ENCODE data around the gene ATP6V0E2. TPM values are rescaled to one million over a fixed set of nuclear protein-coding genes. Genes with fewer than 3 reads are reported as not detected.

Gene ATP6V0E2
- total RNA-seq, 1 experiment from 2014 or later: 25.5 TPM

- no TSS peak for BruUV-seq (replicated peaks)
- no peaks in the 10 kb centered on the region for H3K27me3 ChIP-seq (ENCODE audit: insufficient read depth, low read length)
- H3K9me3 ChIP-seq (ENCODE audit: control insufficient read depth in 1 of 2, insufficient read depth in 1 of 2, low read depth in 1 of 2, low read length in 2 of 2): no peaks in the 10 kb centered on the region
- H3K36me3 ChIP-seq (ENCODE audit: control insufficient read depth in 1 of 2, insufficient read depth in 2 of 2, low read length in 2 of 2): no peaks in the 10 kb centered on the region
- intact Hi-C loops (cut with micrococcal nuclease): no loop called here
- H3K4me3 ChIP-seq (replicated peaks in 1 of 2; ENCODE audit: low read depth in 1 of 2, low read length in 2 of 2): no peak overlapping the region
- H3K9me2 ChIP-seq (ENCODE audit: insufficient read depth): no peaks in the 10 kb centered on the region
- ATAC-seq (no peak), DNase-seq (ENCODE audit: low read depth, low spot score) (no peak)
- H3K27ac ChIP-seq (ENCODE audit: low read depth, low read length): no peak overlapping the region
- H4K20me1 ChIP-seq (ENCODE audit: insufficient read depth): no peaks in the 10 kb centered on the region
- H3K4me2 ChIP-seq (ENCODE audit: low read length): no peak overlapping the region
- H2AFZ ChIP-seq (ENCODE audit: low read depth, low read length, poor library complexity, severe bottlenecking): no peak overlapping the region
- ChIA-PET RAD21 (ENCODE audit: low non-redundant PET in 1 of 2, low total read pairs in 2 of 2, uncharacterized antibody in 2 of 2, unreplicated experiment in 2 of 2) (no interaction called here), POLR2A (interaction anchor here (0.8 kb wide), 1 partner anchor 12 kb away, joined by 4 read pairs; the partner anchor contains the start of gene ZNF862), CTCF (interaction anchor here (0.9 to 1.5 kb wide), 3 partner anchors 23 to 60 kb away, joined by 3 read pairs; no protein-coding TSS in a partner anchor)
- H3K79me2 ChIP-seq (ENCODE audit: insufficient read depth, low read length): no peaks in the 10 kb centered on the region
- TF ChIP-seq POLR2A (IDR thresholded peaks at IDR 0.05; ENCODE audit: borderline replicate concordance, extremely low read depth, insufficient read depth, insufficient read length): no peak
- TF ChIP-seq FOSL1 (IDR thresholded peaks at IDR 0.05; ENCODE audit: low read depth): no peak
- TF ChIP-seq EGR1 (IDR thresholded peaks at IDR 0.05; ENCODE audit: low read depth): no peak
- H3K4me1 ChIP-seq (ENCODE audit: control insufficient read depth in 1 of 2, insufficient read depth in 2 of 2, low read length in 2 of 2): peaks cover 16 to 19% of the 10 kb centered on the region in 2 experiments
- no peak overlapping the region for H3K9ac ChIP-seq (ENCODE audit: low read length)
Observed at GRCh38 chr7:149850007-149850594, 23.7 kb upstream of the ATP6V0E2 start.

DNA sequence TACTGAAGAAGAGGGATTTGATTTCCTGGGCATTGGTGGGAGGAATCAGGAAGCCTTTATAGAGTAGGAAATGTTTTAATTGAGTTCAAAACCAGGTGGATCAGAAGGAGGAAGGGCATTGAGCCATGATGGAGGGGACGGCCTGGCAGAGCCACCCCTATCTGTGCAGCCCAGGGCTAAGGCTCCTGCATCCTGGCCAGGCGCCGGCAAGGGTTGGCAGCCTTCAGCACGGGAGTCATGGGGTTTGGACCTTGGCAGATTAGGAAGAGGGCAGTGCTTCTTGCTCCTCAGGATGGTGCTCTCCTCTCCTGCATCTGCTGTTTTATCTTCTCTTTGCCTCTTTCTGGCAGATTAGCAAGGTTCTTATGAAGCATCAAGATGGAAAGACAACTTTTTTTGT lies 23.1 kb upstream of the ATP6V0E2 start:
- DNase-seq (ENCODE audit: low read depth, low spot score) (no peak), ATAC-seq (no peak)
- Histone ChIP-seq H3K79me2 (ENCODE audit: insufficient read depth, low read length) (no peaks in the 10 kb centered on the region), H3K4me1 (ENCODE audit: control insufficient read depth in 1 of 2, insufficient read depth in 2 of 2, low read length in 2 of 2) (peaks cover 19 to 25% of the 10 kb centered on the region in 2 experiments), H3K27ac (ENCODE audit: low read depth, low read length) (no peak overlapping the region), H3K27me3 (ENCODE audit: insufficient read depth, low read length) (no peaks in the 10 kb centered on the region), H3K36me3 (ENCODE audit: control insufficient read depth in 1 of 2, insufficient read depth in 2 of 2, low read length in 2 of 2) (no peaks in the 10 kb centered on the region), H3K9me2 (ENCODE audit: insufficient read depth) (no peaks in the 10 kb centered on the region), H3K4me2 (ENCODE audit: low read length) (no peak overlapping the region), H2AFZ (ENCODE audit: low read depth, low read length, poor library complexity, severe bottlenecking) (no peak overlapping the region), H3K9me3 (ENCODE audit: control insufficient read depth in 1 of 2, insufficient read depth in 1 of 2, low read depth in 1 of 2, low read length in 2 of 2) (no peaks in the 10 kb centered on the region), H3K4me3 (replicated peaks in 1 of 2; ENCODE audit: low read depth in 1 of 2, low read length in 2 of 2) (no peak overlapping the region), H4K20me1 (ENCODE audit: insufficient read depth) (no peaks in the 10 kb centered on the region), H3K9ac (ENCODE audit: low read length) (no peak overlapping the region)
- no TSS peak for BruUV-seq (replicated peaks)
- RAD21 ChIA-PET (ENCODE audit: low non-redundant PET in 1 of 2, low total read pairs in 2 of 2, uncharacterized antibody in 2 of 2, unreplicated experiment in 2 of 2): no interaction called here
- intact Hi-C loops (cut with micrococcal nuclease): no loop called here
- CTCF ChIA-PET: interaction anchor here (1.5 kb wide), 1 partner anchor 23 kb away, joined by 3 read pairs; no protein-coding TSS in a partner anchor
- POLR2A ChIA-PET: interaction anchor here (0.8 kb wide), 1 partner anchor 13 kb away, joined by 4 read pairs; the partner anchor contains the start of gene ZNF862
- TF ChIP-seq CBX3 (IDR thresholded peaks at IDR 0.05; ENCODE audit: low read depth) (no peak), JUND (IDR thresholded peaks at IDR 0.05) (no peak), TCF7L2 (IDR thresholded peaks at IDR 0.05; ENCODE audit: borderline replicate concordance, extremely low read depth, insufficient read depth, insufficient read length) (no peak), EZH2 (IDR thresholded peaks at IDR 0.05) (no peak), ZFX (IDR thresholded peaks at IDR 0.05) (no peak), FOSL1 (IDR thresholded peaks at IDR 0.05; ENCODE audit: low read depth) (no peak), CTCF (IDR thresholded peaks at IDR 0.05 in 2 of 3, conservative IDR thresholded peaks at IDR 0.05 in 1 of 3; ENCODE audit: borderline replicate concordance in 1 of 3, insufficient read depth in 1 of 3, low read depth in 2 of 3, low read length in 2 of 3) (no peak), ELF1 (IDR thresholded peaks at IDR 0.05; ENCODE audit: borderline replicate concordance, low read depth) (no peak), REST (IDR thresholded peaks at IDR 0.05; ENCODE audit: low read depth) (no peak)
- TF ChIP-seq, protein P1, sequence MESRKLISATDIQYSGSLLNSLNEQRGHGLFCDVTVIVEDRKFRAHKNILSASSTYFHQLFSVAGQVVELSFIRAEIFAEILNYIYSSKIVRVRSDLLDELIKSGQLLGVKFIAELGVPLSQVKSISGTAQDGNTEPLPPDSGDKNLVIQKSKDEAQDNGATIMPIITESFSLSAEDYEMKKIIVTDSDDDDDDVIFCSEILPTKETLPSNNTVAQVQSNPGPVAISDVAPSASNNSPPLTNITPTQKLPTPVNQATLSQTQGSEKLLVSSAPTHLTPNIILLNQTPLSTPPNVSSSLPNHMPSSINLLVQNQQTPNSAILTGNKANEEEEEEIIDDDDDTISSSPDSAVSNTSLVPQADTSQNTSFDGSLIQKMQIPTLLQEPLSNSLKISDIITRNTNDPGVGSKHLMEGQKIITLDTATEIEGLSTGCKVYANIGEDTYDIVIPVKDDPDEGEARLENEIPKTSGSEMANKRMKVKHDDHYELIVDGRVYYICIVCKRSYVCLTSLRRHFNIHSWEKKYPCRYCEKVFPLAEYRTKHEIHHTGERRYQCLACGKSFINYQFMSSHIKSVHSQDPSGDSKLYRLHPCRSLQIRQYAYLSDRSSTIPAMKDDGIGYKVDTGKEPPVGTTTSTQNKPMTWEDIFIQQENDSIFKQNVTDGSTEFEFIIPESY (IDR thresholded peaks at IDR 0.05; ENCODE audit: extremely low read depth, insufficient replicate concordance, low read length): no peak
